ENCODE measurements around the gene MTA3.

GRCh38 chr2:42795275-42795674 is 226.8 kb downstream of the MTA3 start:
- TF ChIP-seq, protein P1, sequence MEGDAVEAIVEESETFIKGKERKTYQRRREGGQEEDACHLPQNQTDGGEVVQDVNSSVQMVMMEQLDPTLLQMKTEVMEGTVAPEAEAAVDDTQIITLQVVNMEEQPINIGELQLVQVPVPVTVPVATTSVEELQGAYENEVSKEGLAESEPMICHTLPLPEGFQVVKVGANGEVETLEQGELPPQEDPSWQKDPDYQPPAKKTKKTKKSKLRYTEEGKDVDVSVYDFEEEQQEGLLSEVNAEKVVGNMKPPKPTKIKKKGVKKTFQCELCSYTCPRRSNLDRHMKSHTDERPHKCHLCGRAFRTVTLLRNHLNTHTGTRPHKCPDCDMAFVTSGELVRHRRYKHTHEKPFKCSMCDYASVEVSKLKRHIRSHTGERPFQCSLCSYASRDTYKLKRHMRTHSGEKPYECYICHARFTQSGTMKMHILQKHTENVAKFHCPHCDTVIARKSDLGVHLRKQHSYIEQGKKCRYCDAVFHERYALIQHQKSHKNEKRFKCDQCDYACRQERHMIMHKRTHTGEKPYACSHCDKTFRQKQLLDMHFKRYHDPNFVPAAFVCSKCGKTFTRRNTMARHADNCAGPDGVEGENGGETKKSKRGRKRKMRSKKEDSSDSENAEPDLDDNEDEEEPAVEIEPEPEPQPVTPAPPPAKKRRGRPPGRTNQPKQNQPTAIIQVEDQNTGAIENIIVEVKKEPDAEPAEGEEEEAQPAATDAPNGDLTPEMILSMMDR (IDR thresholded peaks at IDR 0.05 in 4 of 5, conservative IDR thresholded peaks at IDR 0.05 in 1 of 5), result no peak
- TF ChIP-seq POLR2A (IDR thresholded peaks at IDR 0.05), result no peak
